CMK (cell line): ENCODE measurements around the gene AFF4.
"Not testable (repeated sequence)": the region's sequence is repeated elsewhere in the genome, so short reads cannot be mapped to it uniquely, and the experiment has no call there.

Experiments used
- DNase-seq: peaks from one replicate; pipeline ENCODE4 v3.0.0-alpha.2; 2010; ENCODE audit warnings: low read depth

AFF4 gene

GRCh38 chr5:132956166-132956799 is 7.2 kb downstream of the AFF4 start:
- not testable (repeated sequence) for DNase-seq

- DNase-seq, result no peak
Observed at GRCh38 chr5:132953710-132954109, 9.7 kb downstream of the AFF4 start.

- no peak for DNase-seq
Observed at GRCh38 chr5:132952829-132953228, 10.6 kb downstream of the AFF4 start.

- DNase-seq, result no peak
Observed at GRCh38 chr5:132951897-132952296, 11.5 kb downstream of the AFF4 start.

GRCh38 chr5:132949136-132949535 is 14.3 kb downstream of the AFF4 start:
- no peak for DNase-seq

- DNase-seq, result no peak
Observed at GRCh38 chr5:132947671-132948070, 15.8 kb downstream of the AFF4 start.

GRCh38 chr5:132945315-132945714 is 18.1 kb downstream of the AFF4 start:
- DNase-seq, result not testable (repeated sequence)

GRCh38 chr5:132943362-132944022 is 19.9 kb downstream of the AFF4 start:
- DNase-seq, result no peak

GRCh38 chr5:132941331-132941730 is 22.1 kb downstream of the AFF4 start:
- DNase-seq, result no peak

- DNase-seq, result no peak
Observed at GRCh38 chr5:132928062-132928407, 35.4 kb downstream of the AFF4 start.

- no peak for DNase-seq
Observed at GRCh38 chr5:132927355-132928061, 35.9 kb downstream of the AFF4 start.

- no peak for DNase-seq
Observed at GRCh38 chr5:132926437-132926836, 37.0 kb downstream of the AFF4 start.

- DNase-seq, result no peak
Observed at GRCh38 chr5:132916086-132916485, 47.3 kb downstream of the AFF4 start.

GRCh38 chr5:132915681-132916080 is 47.8 kb downstream of the AFF4 start:
- no peak for DNase-seq

- no peak for DNase-seq
Observed at GRCh38 chr5:132909702-132910101, 53.7 kb downstream of the AFF4 start.

- no peak for DNase-seq
Observed at GRCh38 chr5:132907161-132907560, 56.3 kb downstream of the AFF4 start.

- DNase-seq, result no peak
Observed at GRCh38 chr5:132905938-132906337, 57.5 kb downstream of the AFF4 start.

GRCh38 chr5:132901730-132902129 is 61.7 kb downstream of the AFF4 start:
- DNase-seq, result no peak

- no peak for DNase-seq
Observed at GRCh38 chr5:132901036-132901435, 62.4 kb downstream of the AFF4 start.

GRCh38 chr5:132898094-132898493 is 65.3 kb downstream of the AFF4 start:
- no peak for DNase-seq

- no peak for DNase-seq
Observed at GRCh38 chr5:132896685-132897084, 66.7 kb downstream of the AFF4 start.

- DNase-seq, result no peak
Observed at GRCh38 chr5:132895719-132896305, 67.6 kb downstream of the AFF4 start.

GRCh38 chr5:132890817-132891216 is 72.6 kb downstream of the AFF4 start:
- no peak for DNase-seq
